ENCODE results near the gene BICD1.
"Not testable (repeated sequence)": the region's sequence is repeated elsewhere in the genome, so short reads cannot be mapped to it uniquely, and the experiment has no call there.

The BICD1 gene

DNA sequence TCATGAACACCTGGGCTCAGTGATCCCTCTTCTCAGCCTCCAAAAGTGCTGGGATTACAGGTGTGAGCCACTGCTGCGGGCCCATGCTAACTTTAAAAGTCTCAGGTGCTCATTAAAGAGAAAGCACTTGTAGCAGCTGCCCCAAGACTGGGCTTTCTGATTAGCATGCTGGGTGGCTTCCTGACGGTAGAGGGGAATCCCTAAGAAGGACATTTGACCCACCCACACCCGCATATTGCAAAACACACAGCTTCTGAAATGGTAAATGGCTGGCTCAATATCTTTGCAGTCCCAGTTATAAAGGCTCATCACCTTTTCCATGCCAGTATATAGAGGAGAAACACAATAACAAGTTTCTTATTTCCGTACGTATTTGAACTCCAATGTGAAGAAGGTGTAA, 19.3 kb upstream of the BICD1 start:
- TF ChIP-seq POLR2A (IDR thresholded peaks at IDR 0.05; ENCODE audit: low read length) (no peak), GATA1 (IDR thresholded peaks at IDR 0.05; ENCODE audit: low read depth, low read length) (no peak)
- no peak for DNase-seq

- TF ChIP-seq GATA1 (IDR thresholded peaks at IDR 0.05; ENCODE audit: low read depth, low read length) (no peak), POLR2A (IDR thresholded peaks at IDR 0.05; ENCODE audit: low read length) (no peak)
- no peak for DNase-seq
Observed at GRCh38 chr12:32089156-32089555, 17.5 kb upstream of the BICD1 start.

DNA sequence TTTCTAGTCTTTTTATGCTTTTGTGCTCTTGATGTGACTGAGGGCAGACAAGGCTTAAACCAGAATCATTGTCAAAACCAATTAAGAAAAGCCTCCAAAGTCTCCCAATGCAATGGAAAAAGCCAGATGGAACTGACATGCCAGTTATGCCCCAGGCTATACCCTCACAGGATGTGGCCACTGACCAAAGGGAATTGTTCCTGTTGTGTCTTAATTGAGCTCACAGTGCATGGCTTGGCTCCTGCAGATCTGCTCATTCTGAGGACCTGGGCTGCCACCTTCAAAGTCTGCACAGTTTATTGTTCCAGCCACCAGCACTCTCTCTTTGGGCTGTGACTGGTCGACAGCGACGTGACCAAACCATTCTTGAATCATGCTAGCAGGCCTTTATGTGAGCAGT, 17.1 kb upstream of the BICD1 start:
- no peak for DNase-seq
- TF ChIP-seq GATA1 (IDR thresholded peaks at IDR 0.05; ENCODE audit: low read depth, low read length) (no peak), POLR2A (IDR thresholded peaks at IDR 0.05; ENCODE audit: low read length) (no peak)

GRCh38 chr12:32091696-32092095, 15.0 kb upstream of the BICD1 start:
- no peak for DNase-seq
- TF ChIP-seq GATA1 (IDR thresholded peaks at IDR 0.05; ENCODE audit: low read depth, low read length) (no peak), POLR2A (IDR thresholded peaks at IDR 0.05; ENCODE audit: low read length) (no peak)

DNA sequence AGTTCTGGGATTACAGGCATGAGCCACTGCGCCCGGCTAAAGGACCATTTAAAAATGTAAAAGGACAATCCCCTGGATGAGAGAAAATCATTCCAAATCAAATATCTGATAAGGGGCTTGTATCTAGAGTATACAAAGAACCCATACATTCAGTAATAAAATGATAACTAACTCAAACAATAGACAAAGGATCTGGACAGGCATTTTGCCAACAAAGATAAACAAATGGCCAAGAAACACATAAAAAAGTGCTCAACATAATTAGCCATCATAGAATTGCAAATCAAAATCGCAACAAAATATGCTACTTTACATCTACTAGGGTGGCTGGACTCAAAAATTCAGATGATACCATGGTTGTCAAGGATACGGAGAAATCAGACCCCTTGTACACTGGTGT, 8.5 kb upstream of the BICD1 start:
- TF ChIP-seq POLR2A (IDR thresholded peaks at IDR 0.05; ENCODE audit: low read length) (no peak), GATA1 (IDR thresholded peaks at IDR 0.05; ENCODE audit: low read depth, low read length) (no peak)
- DNase-seq: no peak

- DNase-seq: not testable (repeated sequence)
Observed at GRCh38 chr12:32099275-32099674, 7.4 kb upstream of the BICD1 start.

DNA sequence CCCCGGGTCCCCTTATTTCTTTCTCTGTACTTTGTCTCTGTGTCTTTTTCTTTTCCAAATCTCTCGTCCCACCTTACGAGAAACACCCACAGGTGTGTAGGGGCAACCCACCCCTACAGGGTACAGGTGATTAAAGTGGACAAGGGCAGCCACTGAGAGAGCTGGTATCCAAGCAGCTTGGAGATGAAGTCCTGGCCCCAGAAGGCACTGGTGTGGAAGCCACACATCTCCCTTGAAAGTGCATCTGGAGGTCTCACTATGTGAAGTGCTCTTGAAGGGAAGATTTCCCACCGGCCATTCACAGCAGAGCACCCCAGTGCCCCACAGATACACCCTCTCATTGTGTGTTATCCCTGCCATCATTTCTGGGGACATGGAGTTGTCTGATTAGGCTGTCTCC, 6.3 kb upstream of the BICD1 start:
- no peak for TF ChIP-seq POLR2A (IDR thresholded peaks at IDR 0.05; ENCODE audit: low read length)
- TF ChIP-seq GATA1 (IDR thresholded peaks at IDR 0.05; ENCODE audit: low read depth, low read length): no peak
- DNase-seq: no peak

DNA sequence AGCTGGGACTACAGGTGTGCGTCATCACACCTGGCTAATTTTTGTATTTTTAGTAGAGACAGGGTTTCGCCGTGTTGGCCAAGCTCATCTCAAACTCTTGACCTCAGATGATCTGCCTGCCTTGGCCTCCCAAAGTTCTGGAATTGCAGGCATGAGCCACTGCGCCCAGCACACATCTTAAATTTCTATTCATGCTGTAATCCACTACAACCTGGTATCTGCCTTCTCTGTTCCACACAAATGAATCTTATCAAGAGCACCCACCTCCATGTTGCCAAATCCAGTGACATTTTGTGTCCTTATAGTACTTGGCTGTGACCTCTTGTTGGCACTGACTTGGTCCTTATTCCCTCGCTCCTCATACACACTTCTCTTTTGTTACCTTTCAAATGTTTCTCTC, 5.8 kb upstream of the BICD1 start:
- DNase-seq: no peak
- no peak for TF ChIP-seq POLR2A (IDR thresholded peaks at IDR 0.05; ENCODE audit: low read length)
- no peak for TF ChIP-seq GATA1 (IDR thresholded peaks at IDR 0.05; ENCODE audit: low read depth, low read length)

DNA sequence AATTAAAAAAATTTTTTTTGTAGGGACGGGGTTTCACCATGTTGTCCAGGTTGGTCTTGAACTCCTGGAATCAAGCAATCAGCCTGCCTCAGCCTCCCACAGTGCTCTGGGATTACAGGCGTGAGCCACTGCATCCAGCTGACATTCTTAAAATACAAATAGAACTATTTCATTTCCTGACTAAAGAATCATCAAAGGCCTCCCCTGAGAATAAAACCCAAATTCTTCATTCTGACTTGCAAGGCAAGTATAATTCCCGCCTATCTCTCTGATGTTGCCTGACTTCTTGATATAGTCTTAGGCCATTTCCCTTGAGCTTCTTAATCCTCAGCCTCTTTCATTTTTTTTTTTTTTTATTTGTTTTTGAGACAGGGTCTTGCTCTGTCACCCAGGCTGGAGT, 4.4 kb upstream of the BICD1 start:
- DNase-seq: no peak
- TF ChIP-seq POLR2A (IDR thresholded peaks at IDR 0.05; ENCODE audit: low read length) (no peak), GATA1 (IDR thresholded peaks at IDR 0.05; ENCODE audit: low read depth, low read length) (no peak)

DNA sequence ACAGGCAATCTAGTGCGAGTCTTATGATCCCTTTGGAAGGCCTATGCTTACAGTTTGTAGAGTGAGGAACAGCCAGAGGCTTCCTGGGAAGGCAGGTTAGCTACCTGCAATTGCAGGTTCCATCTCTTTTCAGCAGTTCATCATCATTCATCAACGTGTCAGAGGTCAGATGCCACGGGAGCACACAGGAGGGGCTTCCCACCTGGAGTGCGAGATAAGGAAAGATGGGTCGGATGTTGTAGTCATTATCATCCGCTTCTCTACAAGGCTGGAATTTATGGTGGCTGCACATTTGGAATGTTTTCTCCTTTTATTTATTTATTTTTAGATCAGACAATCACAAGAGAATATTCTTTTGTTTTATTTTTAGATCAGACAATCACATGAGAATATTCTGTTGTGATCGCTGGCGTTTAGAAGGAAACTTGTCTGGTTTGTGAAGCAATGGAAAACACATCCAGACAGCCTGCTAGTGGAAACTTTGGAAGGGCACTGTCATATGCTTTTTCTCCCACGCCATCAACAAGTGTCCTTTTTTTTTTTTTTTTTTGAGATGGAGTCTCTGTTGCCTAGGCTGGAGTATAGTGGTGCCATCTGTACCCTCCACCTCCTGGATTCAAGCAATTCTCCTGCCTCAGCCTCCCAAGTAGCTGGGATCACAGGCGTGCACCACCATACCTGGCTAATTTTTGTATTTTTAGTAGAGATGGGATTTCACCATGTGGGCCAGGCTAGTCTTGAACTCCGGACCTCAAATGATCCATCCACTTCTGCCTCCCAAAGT, 1.9 kb upstream of the BICD1 start:
- no peak for DNase-seq
- no peak for TF ChIP-seq GATA1 (IDR thresholded peaks at IDR 0.05; ENCODE audit: low read depth, low read length)
- TF ChIP-seq POLR2A (IDR thresholded peaks at IDR 0.05; ENCODE audit: low read length): no peak

- TF ChIP-seq POLR2A (IDR thresholded peaks at IDR 0.05; ENCODE audit: low read length) (no peak), GATA1 (IDR thresholded peaks at IDR 0.05; ENCODE audit: low read depth, low read length) (no peak)
- DNase-seq: no peak
Observed at GRCh38 chr12:32105986-32106516, 596 bp upstream of the BICD1 start.

DNA sequence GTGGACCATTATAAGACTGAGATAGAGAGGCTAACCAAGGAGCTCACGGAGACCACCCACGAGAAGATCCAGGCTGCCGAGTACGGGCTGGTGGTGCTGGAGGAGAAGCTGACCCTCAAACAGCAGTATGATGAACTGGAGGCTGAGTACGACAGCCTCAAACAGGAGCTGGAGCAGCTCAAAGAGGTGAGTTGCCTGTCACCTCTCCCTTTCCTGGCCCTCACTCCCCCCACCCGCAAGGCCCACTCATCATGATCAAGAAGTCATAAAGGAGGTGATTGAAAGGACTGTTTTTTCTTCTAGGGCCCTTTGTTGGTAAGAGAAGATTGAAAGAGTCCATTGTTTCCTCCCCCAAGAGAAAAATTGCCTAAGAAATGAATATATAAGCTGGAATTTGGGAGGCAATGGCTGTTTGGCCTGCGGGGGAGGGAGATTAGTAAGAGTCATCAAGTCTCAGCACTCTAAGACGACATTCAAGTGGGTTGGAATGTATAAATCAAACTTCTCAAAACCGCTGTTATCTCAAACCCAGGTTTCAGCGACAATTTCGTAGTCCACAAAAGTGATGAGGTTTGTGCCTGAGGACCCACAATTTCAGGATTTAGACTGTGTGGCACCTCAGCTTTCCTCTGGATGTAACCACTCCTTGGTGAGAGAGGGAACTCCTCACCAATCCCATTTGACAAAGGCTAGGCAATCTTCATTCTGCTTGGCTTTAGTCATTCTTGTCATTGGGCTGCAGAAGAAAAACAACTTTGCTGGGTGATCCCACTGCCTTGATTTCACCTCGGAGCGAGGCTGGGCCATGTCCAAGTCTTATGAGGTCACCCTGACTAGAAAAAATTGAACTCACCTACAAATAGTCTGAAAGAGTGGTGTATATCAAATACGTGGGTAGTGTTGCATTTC, 966 bp downstream of the BICD1 start:
- peak in 1 of 2 experiments; percentile 46 for DNase-seq
- no peak for TF ChIP-seq GATA1 (IDR thresholded peaks at IDR 0.05; ENCODE audit: low read depth, low read length)
- TF ChIP-seq POLR2A (IDR thresholded peaks at IDR 0.05; ENCODE audit: low read length): no peak

GRCh38 chr12:32108787-32109186, 2.1 kb downstream of the BICD1 start:
- DNase-seq: no peak
- TF ChIP-seq GATA1 (IDR thresholded peaks at IDR 0.05; ENCODE audit: low read depth, low read length) (no peak), POLR2A (IDR thresholded peaks at IDR 0.05; ENCODE audit: low read length) (no peak)

DNA sequence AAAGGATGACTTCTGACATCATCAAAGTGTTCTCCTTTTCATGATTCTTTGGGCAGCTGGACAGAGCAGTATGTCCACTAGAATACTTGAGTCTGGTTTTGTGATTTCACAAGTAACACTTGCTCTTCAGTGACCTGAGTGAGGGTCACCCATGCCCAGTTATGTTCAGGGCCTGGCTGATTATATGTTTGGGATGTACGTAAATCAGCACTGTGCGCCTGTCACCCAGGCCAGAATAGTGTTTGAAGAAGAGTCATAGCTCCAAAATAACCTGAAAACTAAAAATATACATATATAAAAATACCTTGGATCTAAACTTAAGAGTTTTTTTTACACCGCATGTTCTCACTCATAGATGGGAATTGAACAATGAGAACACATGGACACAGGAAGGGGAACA, 3.8 kb downstream of the BICD1 start:
- DNase-seq: no peak
- no peak for TF ChIP-seq GATA1 (IDR thresholded peaks at IDR 0.05; ENCODE audit: low read depth, low read length)
- TF ChIP-seq POLR2A (IDR thresholded peaks at IDR 0.05; ENCODE audit: low read length): no peak

Data from erythroblast (primary cell).